C4-2B (cell line): ENCODE measurements around the gene DRC3.

ENCODE experiments used
- CTCF ChIP-seq: fragments of 450-650 bp; conservative IDR thresholded peaks from 2 replicates; pipeline ENCODE4 v1.5.1; 2017; ENCODE audit warnings: mild to moderate bottlenecking
- ZFX ChIP-seq: fragments of 450-650 bp; IDR thresholded peaks from 2 replicates; pipeline ENCODE4 v1.6.1; 2017

GRCh38 chr17:17944743-17945142 lies 27.9 kb upstream of the DRC3 start:
- no peak for TF ChIP-seq CTCF
- no peak for TF ChIP-seq ZFX
